GM15510 (cell line): Measurements from ENCODE around the gene MOB4.

Source experiments
- POLR2A ChIP-seq: IDR thresholded peaks from 3 replicates; pipeline ENCODE4 v1.6.1; 2011; ENCODE audit warnings: borderline replicate concordance; ENCODE audit not compliant: insufficient read length; ENCODE audit errors: extremely low read depth

The MOB4 gene

GRCh38 chr2:197515739-197516392 lies at the start of gene MOB4:
Gene MOB4 (plus strand): TSS chr2:197516066. CDS start chr2:197516087, 21 bp downstream.
- TF ChIP-seq POLR2A = peak; percentile 95

- TF ChIP-seq POLR2A = no peak
Observed at GRCh38 chr2:197472166-197472565, 43.7 kb upstream of the MOB4 start.

- TF ChIP-seq POLR2A = no peak
Observed at GRCh38 chr2:197477797-197478196, 38.1 kb upstream of the MOB4 start.

- no peak for TF ChIP-seq POLR2A
Observed at GRCh38 chr2:197480165-197481036, 35.5 kb upstream of the MOB4 start.

- no peak for TF ChIP-seq POLR2A
Observed at GRCh38 chr2:197486175-197486574, 29.7 kb upstream of the MOB4 start.

GRCh38 chr2:197487385-197487784 lies 28.5 kb upstream of the MOB4 start:
- no peak for TF ChIP-seq POLR2A

- no peak for TF ChIP-seq POLR2A
Observed at GRCh38 chr2:197495433-197496134, 20.3 kb upstream of the MOB4 start.

- TF ChIP-seq POLR2A = no peak
Observed at GRCh38 chr2:197496695-197497094, 19.2 kb upstream of the MOB4 start.

GRCh38 chr2:197497326-197497725 lies 18.5 kb upstream of the MOB4 start:
- no peak for TF ChIP-seq POLR2A

GRCh38 chr2:197498235-197498936 lies 17.5 kb upstream of the MOB4 start:
- TF ChIP-seq POLR2A = no peak

GRCh38 chr2:197498937-197499593 lies 16.8 kb upstream of the MOB4 start:
- TF ChIP-seq POLR2A = no peak

GRCh38 chr2:197499594-197500502 lies 16.0 kb upstream of the MOB4 start, which contains the start of the genes HSPD1 and HSPE1:
Gene HSPD1 (minus strand): TSS chr2:197499840. CDS start chr2:197498848, 992 bp downstream.
Gene HSPE1 (plus strand): TSS chr2:197500379. CDS start chr2:197500437, 58 bp downstream.
- TF ChIP-seq POLR2A = peak; percentile 98
